GM12878 (cell line): ENCODE data around the gene PAM16. TPM values are rescaled to one million over a fixed set of nuclear protein-coding genes. Genes with fewer than 3 reads are reported as not detected.

ENCODE experiments used
- ATAC-seq: fragments of 200-7000 bp; cut with Tn5 transposase; 3 replicates; pipeline ENCODE4 v1.9.1; 2020; ENCODE audit warnings: mild to moderate bottlenecking, moderate library complexity
- BruUV-seq: library from RNA; stranded (reverse); fragments of 400-500 nt; replicated peaks from 2 replicates; lab custom pipeline; 2021; lab: Mats Ljungman, UMichigan
- CTCF ChIA-PET: fragments of 300-600 bp; sonication (Branson Sonifier 250); formaldehyde crosslinking; extraction: SDS; loops from one replicate; lab custom pipeline; 2021; ENCODE audit warnings: inconsistent platforms; lab: Yijun Ruan, JAX
- POLR2A ChIA-PET: fragments of 350-600 bp; formaldehyde crosslinking; extraction: SDS; loops from one replicate; lab custom pipeline; 2021; ENCODE audit warnings: inconsistent platforms; lab: Charles Lee
- RAD21 ChIA-PET: fragments of 300-600 bp; sonication (Branson Sonifier 250); formaldehyde crosslinking; loops from one replicate; lab custom pipeline; 2023; ENCODE audit warnings: antibody characterized with exemption; ENCODE audit not compliant: unreplicated experiment; lab: Charles Lee
- SMC1A ChIA-PET: fragments of 300-600 bp; sonication (Branson Sonifier 250); formaldehyde crosslinking; loops from one replicate; lab custom pipeline; 2023; ENCODE audit not compliant: unreplicated experiment, uncharacterized antibody; lab: Charles Lee
- DNase-seq: peaks from one replicate; pipeline ENCODE4 v3.0.0-alpha.2; 2011; ENCODE audit warnings: low read depth, low spot score
- FAIRE-seq: peaks from 3 replicates; lab custom pipeline; 2011; peaks lifted over from hg19 to GRCh38; lab: Jason Lieb, UNC
- H2AFZ ChIP-seq: 2 replicates; pipeline ENCODE4 v1.6.0; 2011; ENCODE audit warnings: low read depth, low read length, control low read depth; ENCODE audit not compliant: control insufficient read depth
- H3K27ac ChIP-seq: 2 replicates; pipeline ENCODE4 v1.5.1; 2011; ENCODE audit warnings: control low read depth; ENCODE audit not compliant: control insufficient read depth, insufficient read depth
- H3K27me3 ChIP-seq, 2 experiments: replicated peaks in 1 of 2; 2 replicates each; pipeline versions ENCODE4 v1.6.0 to v1.6.1; 2011; ENCODE audit warnings: low read length in 1 of 2; ENCODE audit not compliant: control insufficient read depth in 2 of 2, insufficient read depth in 2 of 2
- H3K36me3 ChIP-seq, 2 experiments: 2 replicates each; pipeline ENCODE4 v1.5.1; 2011; ENCODE audit warnings: low read length in 1 of 2; ENCODE audit not compliant: control insufficient read depth in 2 of 2, insufficient read depth in 2 of 2
- H3K4me1 ChIP-seq: 2 replicates; pipeline ENCODE4 v1.6.1; 2011; ENCODE audit warnings: mild to moderate bottlenecking, low read length, moderate library complexity, mixed read lengths; ENCODE audit not compliant: control insufficient read depth, insufficient read depth
- H3K4me2 ChIP-seq: 2 replicates; pipeline ENCODE4 v1.6.0; 2011; ENCODE audit warnings: control low read depth; ENCODE audit not compliant: control insufficient read depth, insufficient read depth
- H3K4me3 ChIP-seq: fragments of 200-600 bp; sonication (generic); 2 replicates; pipeline ENCODE4 v1.5.1; 2016
- H3K79me2 ChIP-seq: 2 replicates; pipeline ENCODE4 v1.6.0; 2011; ENCODE audit warnings: low read length; ENCODE audit not compliant: control insufficient read depth, insufficient read depth
- H3K9ac ChIP-seq: 2 replicates; pipeline ENCODE4 v1.8.0; 2011; ENCODE audit warnings: low read length, control low read depth, mixed read lengths; ENCODE audit not compliant: control insufficient read depth, insufficient read depth
- H3K9me3 ChIP-seq: replicated peaks from 3 replicates; pipeline ENCODE4 v1.5.1; 2011; ENCODE audit warnings: mild to moderate bottlenecking, low read length; ENCODE audit not compliant: control insufficient read depth, insufficient read depth
- H4K20me1 ChIP-seq: 2 replicates; pipeline ENCODE4 v1.6.0; 2011; ENCODE audit not compliant: control insufficient read depth, insufficient read depth
- SIN3A ChIP-seq: IDR thresholded peaks from 2 replicates; pipeline ENCODE4 v1.6.1; 2012; ENCODE audit warnings: low read depth, low read length, improper control_type of control experiment
- TCF7 ChIP-seq: IDR thresholded peaks from 2 replicates; pipeline ENCODE4 v1.6.1; 2014; ENCODE audit warnings: antibody characterized with exemption, borderline replicate concordance
- WGBS: methylation state at CpG from one replicate; pipeline ENCODE4 v1.1.6; 2016; ENCODE audit warnings: low lambda C conversion rate; ENCODE audit not compliant: insufficient replicate concordance, insufficient coverage; ENCODE audit errors: missing lambda C conversion rate; 5-methylcytosine and 5-hydroxymethylcytosine counted together
- in situ Hi-C: fragments of 300-500 bp; cut with MboI; formaldehyde crosslinking; loops from 9 replicates; pipeline ENCODE4 v1.14.3; 2018; ENCODE audit warnings: mixed read lengths
- intact Hi-C: fragments of 100-400 bp; cut with micrococcal nuclease; formaldehyde crosslinking; loops from one replicate; pipeline ENCODE4 v1.14.2; 2022; ENCODE audit not compliant: unreplicated experiment
- polyA plus RNA-seq, 11 experiments: library from polyadenylated mRNA; depleted of rRNA in 4 of 11; unstranded in 6 of 11; stranded (reverse) in 5 of 11; fragments of >200 nt; fragmentation: Nextera tagmentation in 4 of 11; fragmentation: Illumina TruSeq in 1 of 11; extraction: Ambion mirVana in 4 of 11; extraction: Trizol in 1 of 11; gene quantifications; 1 replicate in 1 of 11; 2 replicates in 10 of 11; pipeline versions ENCODE4 v1.2.1 to v1.2.3, GENCODE V29; 2011 to 2016; ENCODE audit warnings: inconsistent platforms in 2 of 11, missing spikeins in 2 of 11, low read depth in 1 of 11
- total RNA-seq, 4 experiments: library from RNA; depleted of rRNA in 3 of 4; stranded (reverse); fragments of >200 nt in 3 of 4; fragmentation: Illumina TruSeq in 1 of 4; extraction: Trizol in 1 of 4; gene quantifications; 2 replicates each; pipeline versions ENCODE4 v1.2.1 to v1.2.3, GENCODE V29; 2013 to 2021
- TF ChIP-seq, protein P1 (sequence below): IDR thresholded peaks from 2 replicates; pipeline ENCODE4 v1.6.1; 2012; ENCODE audit warnings: low read depth, low read length, improper control_type of control experiment
- TF ChIP-seq, protein P2 (sequence below): fragments of 450-650 bp; conservative IDR thresholded peaks from 2 replicates; pipeline ENCODE4 v1.6.1; 2017; ENCODE audit warnings: mild to moderate bottlenecking, moderate library complexity
- TF ChIP-seq, protein P3 (sequence below): fragments of 150-350 bp; IDR thresholded peaks from 2 replicates; pipeline ENCODE4 v1.6.1; 2016; ENCODE audit warnings: low read depth, low read length
- TF ChIP-seq, protein P4 (sequence below): IDR thresholded peaks from 2 replicates; pipeline ENCODE4 v1.6.1; 2011; ENCODE audit warnings: borderline replicate concordance, low read depth, mild to moderate bottlenecking, moderate library complexity, low read length; ENCODE audit not compliant: insufficient read depth, poor library complexity, severe bottlenecking

The PAM16 gene
- total and polyA plus RNA-seq, 10 of the 15 experiments (the other 5 are each of a cell fraction or from before 2014, with no cell fraction given) = 18.5 to 94.3 (median 51.5) TPM

DNA sequence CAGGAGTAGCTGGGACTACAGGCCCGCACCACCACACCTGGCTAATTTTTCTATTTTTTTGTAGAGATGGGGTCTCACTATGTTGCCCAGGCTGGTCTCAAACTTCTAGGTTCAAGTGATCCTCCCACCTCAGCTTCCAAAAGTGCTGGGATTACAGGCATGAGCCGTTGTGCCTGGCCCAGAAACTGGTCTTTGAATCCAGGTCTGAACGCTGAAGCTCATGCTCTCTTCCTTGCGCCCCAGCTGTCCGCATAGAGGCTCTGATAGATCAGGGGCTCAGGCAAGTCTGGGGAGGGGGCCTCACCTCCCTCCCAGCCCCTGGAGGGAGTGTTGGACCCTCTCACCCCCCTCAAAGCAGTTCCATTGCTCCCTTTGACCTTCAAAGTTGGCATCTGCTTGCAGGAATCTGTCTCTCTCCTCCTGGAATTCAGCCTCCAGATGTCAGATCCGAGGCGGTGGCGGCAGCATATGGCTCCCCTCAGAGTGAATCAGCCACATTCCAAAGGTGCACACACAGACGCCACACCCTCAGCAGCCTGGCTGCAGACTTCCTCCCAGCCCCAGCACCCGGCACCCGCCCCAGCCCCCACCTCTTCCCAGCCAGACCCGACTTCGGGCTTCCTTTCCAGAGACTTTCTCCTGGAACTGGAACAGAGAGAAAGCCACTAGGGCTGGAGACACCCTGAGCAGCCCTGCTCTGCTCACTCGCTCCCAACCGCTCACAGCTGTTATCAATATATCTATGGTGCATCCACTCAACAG, 52.2 kb downstream of the PAM16 start:
- CTCF ChIA-PET = interaction anchor here (1.2 to 4.3 kb wide), 4 partner anchors 10 to 33 kb away, joined by 4 to 14 read pairs (median 4); no protein-coding TSS in a partner anchor
- no peak overlapping the region for H3K9ac ChIP-seq
- no peaks in the 10 kb centered on the region for H3K27me3 ChIP-seq
- FAIRE-seq = no peak
- H4K20me1 ChIP-seq = no peaks in the 10 kb centered on the region
- H3K36me3 ChIP-seq = peaks cover 0 to 11% of the 10 kb centered on the region in 2 experiments; a peak in 3 of 4 replicates
- H3K4me3 ChIP-seq = no peak overlapping the region
- intact Hi-C loops = no loop called here
- H3K27ac ChIP-seq = no peak overlapping the region
- 87% methylated on average over 12 of the region's 15 CpGs for WGBS
- RAD21 ChIA-PET = no interaction called here
- SMC1A ChIA-PET = no interaction called here
- no peaks in the 10 kb centered on the region for H3K79me2 ChIP-seq
- no TSS peak for BruUV-seq
- no peak for ATAC-seq
- in situ Hi-C loops = no loop called here
- DNase-seq = no peak
- H3K4me1 ChIP-seq = no peaks in the 10 kb centered on the region
- TF ChIP-seq, protein P1, sequence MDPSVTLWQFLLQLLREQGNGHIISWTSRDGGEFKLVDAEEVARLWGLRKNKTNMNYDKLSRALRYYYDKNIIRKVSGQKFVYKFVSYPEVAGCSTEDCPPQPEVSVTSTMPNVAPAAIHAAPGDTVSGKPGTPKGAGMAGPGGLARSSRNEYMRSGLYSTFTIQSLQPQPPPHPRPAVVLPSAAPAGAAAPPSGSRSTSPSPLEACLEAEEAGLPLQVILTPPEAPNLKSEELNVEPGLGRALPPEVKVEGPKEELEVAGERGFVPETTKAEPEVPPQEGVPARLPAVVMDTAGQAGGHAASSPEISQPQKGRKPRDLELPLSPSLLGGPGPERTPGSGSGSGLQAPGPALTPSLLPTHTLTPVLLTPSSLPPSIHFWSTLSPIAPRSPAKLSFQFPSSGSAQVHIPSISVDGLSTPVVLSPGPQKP = no peak
- TF ChIP-seq, protein P2, sequence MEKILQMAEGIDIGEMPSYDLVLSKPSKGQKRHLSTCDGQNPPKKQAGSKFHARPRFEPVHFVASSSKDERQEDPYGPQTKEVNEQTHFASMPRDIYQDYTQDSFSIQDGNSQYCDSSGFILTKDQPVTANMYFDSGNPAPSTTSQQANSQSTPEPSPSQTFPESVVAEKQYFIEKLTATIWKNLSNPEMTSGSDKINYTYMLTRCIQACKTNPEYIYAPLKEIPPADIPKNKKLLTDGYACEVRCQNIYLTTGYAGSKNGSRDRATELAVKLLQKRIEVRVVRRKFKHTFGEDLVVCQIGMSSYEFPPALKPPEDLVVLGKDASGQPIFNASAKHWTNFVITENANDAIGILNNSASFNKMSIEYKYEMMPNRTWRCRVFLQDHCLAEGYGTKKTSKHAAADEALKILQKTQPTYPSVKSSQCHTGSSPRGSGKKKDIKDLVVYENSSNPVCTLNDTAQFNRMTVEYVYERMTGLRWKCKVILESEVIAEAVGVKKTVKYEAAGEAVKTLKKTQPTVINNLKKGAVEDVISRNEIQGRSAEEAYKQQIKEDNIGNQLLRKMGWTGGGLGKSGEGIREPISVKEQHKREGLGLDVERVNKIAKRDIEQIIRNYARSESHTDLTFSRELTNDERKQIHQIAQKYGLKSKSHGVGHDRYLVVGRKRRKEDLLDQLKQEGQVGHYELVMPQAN = no peak
- TF ChIP-seq TCF7 (no peak), SIN3A (no peak)
- TF ChIP-seq, protein P3, sequence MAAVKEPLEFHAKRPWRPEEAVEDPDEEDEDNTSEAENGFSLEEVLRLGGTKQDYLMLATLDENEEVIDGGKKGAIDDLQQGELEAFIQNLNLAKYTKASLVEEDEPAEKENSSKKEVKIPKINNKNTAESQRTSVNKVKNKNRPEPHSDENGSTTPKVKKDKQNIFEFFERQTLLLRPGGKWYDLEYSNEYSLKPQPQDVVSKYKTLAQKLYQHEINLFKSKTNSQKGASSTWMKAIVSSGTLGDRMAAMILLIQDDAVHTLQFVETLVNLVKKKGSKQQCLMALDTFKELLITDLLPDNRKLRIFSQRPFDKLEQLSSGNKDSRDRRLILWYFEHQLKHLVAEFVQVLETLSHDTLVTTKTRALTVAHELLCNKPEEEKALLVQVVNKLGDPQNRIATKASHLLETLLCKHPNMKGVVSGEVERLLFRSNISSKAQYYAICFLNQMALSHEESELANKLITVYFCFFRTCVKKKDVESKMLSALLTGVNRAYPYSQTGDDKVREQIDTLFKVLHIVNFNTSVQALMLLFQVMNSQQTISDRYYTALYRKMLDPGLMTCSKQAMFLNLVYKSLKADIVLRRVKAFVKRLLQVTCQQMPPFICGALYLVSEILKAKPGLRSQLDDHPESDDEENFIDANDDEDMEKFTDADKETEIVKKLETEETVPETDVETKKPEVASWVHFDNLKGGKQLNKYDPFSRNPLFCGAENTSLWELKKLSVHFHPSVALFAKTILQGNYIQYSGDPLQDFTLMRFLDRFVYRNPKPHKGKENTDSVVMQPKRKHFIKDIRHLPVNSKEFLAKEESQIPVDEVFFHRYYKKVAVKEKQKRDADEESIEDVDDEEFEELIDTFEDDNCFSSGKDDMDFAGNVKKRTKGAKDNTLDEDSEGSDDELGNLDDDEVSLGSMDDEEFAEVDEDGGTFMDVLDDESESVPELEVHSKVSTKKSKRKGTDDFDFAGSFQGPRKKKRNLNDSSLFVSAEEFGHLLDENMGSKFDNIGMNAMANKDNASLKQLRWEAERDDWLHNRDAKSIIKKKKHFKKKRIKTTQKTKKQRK = no peak
- TF ChIP-seq, protein P4, sequence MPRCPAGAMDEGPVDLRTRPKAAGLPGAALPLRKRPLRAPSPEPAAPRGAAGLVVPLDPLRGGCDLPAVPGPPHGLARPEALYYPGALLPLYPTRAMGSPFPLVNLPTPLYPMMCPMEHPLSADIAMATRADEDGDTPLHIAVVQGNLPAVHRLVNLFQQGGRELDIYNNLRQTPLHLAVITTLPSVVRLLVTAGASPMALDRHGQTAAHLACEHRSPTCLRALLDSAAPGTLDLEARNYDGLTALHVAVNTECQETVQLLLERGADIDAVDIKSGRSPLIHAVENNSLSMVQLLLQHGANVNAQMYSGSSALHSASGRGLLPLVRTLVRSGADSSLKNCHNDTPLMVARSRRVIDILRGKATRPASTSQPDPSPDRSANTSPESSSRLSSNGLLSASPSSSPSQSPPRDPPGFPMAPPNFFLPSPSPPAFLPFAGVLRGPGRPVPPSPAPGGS = no peak
- H3K4me2 ChIP-seq = no peak overlapping the region
- H3K9me3 ChIP-seq = no peaks in the 10 kb centered on the region
- POLR2A ChIA-PET = interaction anchor here (0.8 to 1.1 kb wide), 2 partner anchors 33 to 118 kb away, joined by 3 read pairs; no protein-coding TSS in a partner anchor
- H2AFZ ChIP-seq = no peak overlapping the region
